HCT116 (cell line): ENCODE measurements around the gene PCDHA11.
"Not testable (repeated sequence)": the region's sequence is repeated elsewhere in the genome, so short reads cannot be mapped to it uniquely, and the experiment has no call there.

Experiments used
- JUND ChIP-seq: IDR thresholded peaks from 2 replicates; pipeline ENCODE4 v1.6.1; 2012
- POLR2A ChIP-seq: IDR thresholded peaks from 2 replicates; pipeline ENCODE4 v1.7.0; 2011; ENCODE audit warnings: borderline replicate concordance; ENCODE audit not compliant: insufficient read depth, insufficient read length; ENCODE audit errors: extremely low read depth
- TF ChIP-seq, protein P1 (sequence below), 3 experiments: fragments of 200-600 bp in 1 of 3; sonication (generic) in 1 of 3; IDR thresholded peaks in 2 of 3; conservative IDR thresholded peaks in 1 of 3; 2 replicates each; pipeline ENCODE4 v1.5.1; 2012 to 2017; ENCODE audit warnings: low read depth in 2 of 3, low read length in 2 of 3, antibody characterized with exemption in 1 of 3, borderline replicate concordance in 1 of 3, control low read depth in 1 of 3, mild to moderate bottlenecking in 1 of 3, mixed read lengths in 1 of 3, mixed run types in 1 of 3, moderate library complexity in 1 of 3; ENCODE audit not compliant: insufficient read depth in 1 of 3

DNA sequence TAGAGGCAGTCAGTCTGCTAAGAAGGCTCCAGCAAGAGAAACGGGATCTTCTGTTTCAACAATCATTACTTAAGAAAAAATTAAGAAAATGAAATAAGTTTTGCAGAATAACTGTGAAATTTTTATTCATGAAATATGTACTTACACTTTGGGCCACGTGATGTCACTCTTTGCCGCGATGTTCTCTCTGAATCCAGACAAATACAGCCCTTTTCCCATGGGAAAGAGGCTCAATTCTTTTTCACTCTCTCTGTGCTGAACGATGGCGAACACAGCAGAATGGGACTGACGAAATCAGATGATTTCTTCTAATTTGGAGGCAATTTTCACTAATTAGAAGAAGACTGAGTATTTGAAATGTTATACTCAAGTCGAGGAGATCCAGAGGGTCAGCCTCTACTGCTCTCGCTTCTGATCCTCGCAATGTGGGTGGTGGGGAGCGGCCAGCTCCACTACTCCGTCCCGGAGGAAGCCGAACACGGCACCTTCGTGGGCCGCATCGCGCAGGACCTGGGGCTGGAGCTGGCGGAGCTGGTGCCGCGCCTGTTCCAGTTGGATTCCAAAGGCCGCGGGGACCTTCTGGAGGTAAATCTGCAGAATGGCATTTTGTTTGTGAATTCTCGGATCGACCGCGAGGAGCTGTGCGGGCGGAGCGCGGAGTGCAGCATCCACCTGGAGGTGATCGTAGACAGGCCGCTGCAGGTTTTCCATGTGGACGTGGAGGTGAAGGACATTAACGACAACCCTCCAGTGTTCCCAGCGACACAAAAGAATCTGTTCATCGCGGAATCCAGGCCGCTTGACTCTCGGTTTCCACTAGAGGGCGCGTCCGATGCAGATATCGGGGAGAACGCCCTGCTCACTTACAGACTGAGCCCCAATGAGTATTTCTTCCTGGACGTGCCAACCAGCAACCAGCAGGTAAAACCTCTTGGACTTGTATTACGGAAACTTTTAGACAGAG, 20.3 kb upstream of the PCDHA11 start, which contains the start of gene PCDHA9:
- TF ChIP-seq JUND, POLR2A: not testable (repeated sequence)
- TF ChIP-seq, protein P1, sequence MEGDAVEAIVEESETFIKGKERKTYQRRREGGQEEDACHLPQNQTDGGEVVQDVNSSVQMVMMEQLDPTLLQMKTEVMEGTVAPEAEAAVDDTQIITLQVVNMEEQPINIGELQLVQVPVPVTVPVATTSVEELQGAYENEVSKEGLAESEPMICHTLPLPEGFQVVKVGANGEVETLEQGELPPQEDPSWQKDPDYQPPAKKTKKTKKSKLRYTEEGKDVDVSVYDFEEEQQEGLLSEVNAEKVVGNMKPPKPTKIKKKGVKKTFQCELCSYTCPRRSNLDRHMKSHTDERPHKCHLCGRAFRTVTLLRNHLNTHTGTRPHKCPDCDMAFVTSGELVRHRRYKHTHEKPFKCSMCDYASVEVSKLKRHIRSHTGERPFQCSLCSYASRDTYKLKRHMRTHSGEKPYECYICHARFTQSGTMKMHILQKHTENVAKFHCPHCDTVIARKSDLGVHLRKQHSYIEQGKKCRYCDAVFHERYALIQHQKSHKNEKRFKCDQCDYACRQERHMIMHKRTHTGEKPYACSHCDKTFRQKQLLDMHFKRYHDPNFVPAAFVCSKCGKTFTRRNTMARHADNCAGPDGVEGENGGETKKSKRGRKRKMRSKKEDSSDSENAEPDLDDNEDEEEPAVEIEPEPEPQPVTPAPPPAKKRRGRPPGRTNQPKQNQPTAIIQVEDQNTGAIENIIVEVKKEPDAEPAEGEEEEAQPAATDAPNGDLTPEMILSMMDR (IDR thresholded peaks at IDR 0.05 in 2 of 3, conservative IDR thresholded peaks at IDR 0.05 in 1 of 3; ENCODE audit: borderline replicate concordance in 1 of 3, insufficient read depth in 1 of 3, low read depth in 2 of 3, low read length in 2 of 3): not testable (repeated sequence)
